Progenitor cell of endocrine pancreas (in vitro differentiated cells): Measurements from ENCODE around the gene ARHGAP10. TPM values are rescaled to one million over a fixed set of nuclear protein-coding genes. Genes with fewer than 3 reads are reported as not detected.
A peak's percentile ranks its signal among the peaks of the same experiment; 100 is the strongest.
"Not testable (repeated sequence)": the region's sequence is repeated elsewhere in the genome, so short reads cannot be mapped to it uniquely, and the experiment has no call there.

Experiments
- DNase-seq: peaks from one replicate; pipeline ENCODE4 v3.0.0; 2021; ENCODE audit warnings: low spot score; ENCODE audit not compliant: unreplicated experiment
- H3K27ac Mint-ChIP-seq: 2 replicates; pipeline ENCODE4 v1.8.0; 2021; ENCODE audit warnings: mild to moderate bottlenecking, moderate library complexity, mixed read lengths
- H3K27me3 Mint-ChIP-seq: 2 replicates; pipeline ENCODE4 v1.8.0; 2021; ENCODE audit warnings: mixed read lengths
- H3K36me3 Mint-ChIP-seq: 2 replicates; pipeline ENCODE4 v1.8.0; 2022; ENCODE audit warnings: mixed read lengths; ENCODE audit not compliant: insufficient read depth
- H3K4me1 Mint-ChIP-seq: 2 replicates; pipeline ENCODE4 v1.8.0; 2021; ENCODE audit warnings: low read depth, mixed read lengths
- H3K4me3 Mint-ChIP-seq: 2 replicates; pipeline ENCODE4 v1.8.0; 2021; ENCODE audit warnings: low read depth, mild to moderate bottlenecking, moderate library complexity, mixed read lengths
- H3K9me3 Mint-ChIP-seq: 2 replicates; pipeline ENCODE4 v1.8.0; 2021; ENCODE audit warnings: low read depth, mixed read lengths
- total RNA-seq: library from RNA; stranded (reverse); gene quantifications from 2 replicates; pipeline ENCODE4 v1.2.1, GENCODE V29; 2021
- TF ChIP-seq, protein P1 (sequence below): fragments of 200-600 bp; sonication (generic); IDR thresholded peaks from one replicate; pipeline ENCODE4 v1.5.0; 2021; ENCODE audit warnings: antibody characterized with exemption, mild to moderate bottlenecking; ENCODE audit not compliant: unreplicated experiment

ARHGAP10 gene
- total RNA-seq, 1 donor from 2014 or later: 11.0 TPM

DNA sequence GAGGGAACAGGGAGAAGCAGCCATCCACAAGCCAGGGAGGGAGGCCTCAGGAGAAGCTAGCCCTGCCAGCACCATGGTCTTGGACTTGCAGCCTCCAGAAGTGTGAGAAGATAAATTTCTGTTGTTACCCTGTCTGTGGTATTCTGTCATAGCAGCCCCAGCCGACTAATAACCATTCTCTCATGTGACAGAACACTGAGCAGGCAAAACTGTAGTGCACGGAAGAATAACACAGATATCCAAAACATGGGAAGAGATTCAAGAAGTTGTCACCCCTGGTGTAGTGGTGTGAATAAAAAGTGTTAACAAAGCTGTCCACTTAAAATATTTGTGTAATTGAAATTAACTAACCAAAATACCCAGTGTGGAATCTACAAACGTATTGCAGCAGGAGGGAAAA lies 265.0 kb downstream of the ARHGAP10 start:
- Mint-ChIP-seq H3K4me1 (no peaks in the 10 kb centered on the region), H3K9me3 (no peaks in the 10 kb centered on the region), H3K4me3 (no peak overlapping the region), H3K36me3 (peaks cover 6% of the 10 kb centered on the region), H3K27me3 (no peaks in the 10 kb centered on the region), H3K27ac (no peak overlapping the region)
- TF ChIP-seq, protein P1, sequence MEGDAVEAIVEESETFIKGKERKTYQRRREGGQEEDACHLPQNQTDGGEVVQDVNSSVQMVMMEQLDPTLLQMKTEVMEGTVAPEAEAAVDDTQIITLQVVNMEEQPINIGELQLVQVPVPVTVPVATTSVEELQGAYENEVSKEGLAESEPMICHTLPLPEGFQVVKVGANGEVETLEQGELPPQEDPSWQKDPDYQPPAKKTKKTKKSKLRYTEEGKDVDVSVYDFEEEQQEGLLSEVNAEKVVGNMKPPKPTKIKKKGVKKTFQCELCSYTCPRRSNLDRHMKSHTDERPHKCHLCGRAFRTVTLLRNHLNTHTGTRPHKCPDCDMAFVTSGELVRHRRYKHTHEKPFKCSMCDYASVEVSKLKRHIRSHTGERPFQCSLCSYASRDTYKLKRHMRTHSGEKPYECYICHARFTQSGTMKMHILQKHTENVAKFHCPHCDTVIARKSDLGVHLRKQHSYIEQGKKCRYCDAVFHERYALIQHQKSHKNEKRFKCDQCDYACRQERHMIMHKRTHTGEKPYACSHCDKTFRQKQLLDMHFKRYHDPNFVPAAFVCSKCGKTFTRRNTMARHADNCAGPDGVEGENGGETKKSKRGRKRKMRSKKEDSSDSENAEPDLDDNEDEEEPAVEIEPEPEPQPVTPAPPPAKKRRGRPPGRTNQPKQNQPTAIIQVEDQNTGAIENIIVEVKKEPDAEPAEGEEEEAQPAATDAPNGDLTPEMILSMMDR: no peak
- DNase-seq: no peak

DNA sequence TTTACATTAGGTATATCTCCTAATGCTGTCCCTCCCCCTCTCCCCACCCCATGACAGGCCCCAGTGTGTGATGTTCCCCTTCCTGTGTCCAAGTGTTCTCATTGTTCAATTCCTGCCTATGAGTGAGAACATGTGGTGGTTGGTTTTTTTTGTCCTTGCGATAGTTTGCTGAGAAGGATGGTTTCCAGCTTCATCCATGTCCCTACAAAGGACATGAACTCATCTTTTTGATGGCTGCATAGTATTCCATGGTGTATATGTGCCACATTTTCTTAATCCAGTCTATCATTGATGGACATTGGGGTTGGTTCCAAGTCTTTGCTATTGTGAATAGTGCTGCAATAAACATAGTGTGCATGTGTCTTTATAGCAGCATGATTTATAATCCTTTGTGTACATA lies 268.1 kb downstream of the ARHGAP10 start:
- H3K27ac Mint-ChIP-seq, H3K9me3 Mint-ChIP-seq, H3K4me1 Mint-ChIP-seq, H3K27me3 Mint-ChIP-seq, H3K4me3 Mint-ChIP-seq, H3K36me3 Mint-ChIP-seq, DNase-seq: not testable (repeated sequence)

DNA sequence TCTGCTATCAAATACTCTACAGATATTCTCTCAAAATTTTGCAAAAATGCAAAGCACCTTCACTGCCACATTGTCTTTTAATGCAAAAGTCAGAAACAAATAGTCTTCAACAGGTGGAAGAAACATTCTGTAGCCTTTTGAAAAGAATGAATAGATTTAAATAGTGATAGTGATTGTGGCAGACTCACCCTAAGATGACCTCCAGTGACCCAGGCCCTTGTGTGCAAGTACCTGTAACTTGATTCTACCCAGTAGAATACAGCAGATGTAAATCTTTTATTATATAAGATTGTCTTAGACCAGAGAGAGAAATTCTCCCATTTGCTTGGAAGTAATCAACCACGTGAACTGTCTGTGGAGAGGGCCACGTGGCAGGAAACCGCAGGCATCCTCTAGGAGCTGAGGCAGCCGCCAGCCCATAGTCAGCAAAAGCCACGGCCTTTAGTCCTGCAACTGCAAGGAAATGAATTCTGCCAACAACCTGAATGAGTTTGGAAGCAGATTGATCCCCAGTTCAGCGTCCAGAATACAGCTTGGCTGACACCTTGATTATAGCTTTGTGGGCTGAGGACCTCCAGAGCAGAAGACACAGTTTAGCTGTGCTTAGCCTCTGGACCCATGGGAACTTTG lies 272.5 kb downstream of the ARHGAP10 start:
- Mint-ChIP-seq H3K4me3 (no peak overlapping the region), H3K27ac (no peak overlapping the region), H3K27me3 (no peaks in the 10 kb centered on the region), H3K4me1 (peaks cover 1% of the 10 kb centered on the region), H3K36me3 (peaks cover 6% of the 10 kb centered on the region), H3K9me3 (no peaks in the 10 kb centered on the region)
- no peak for DNase-seq
- TF ChIP-seq, protein P1: no peak

DNA sequence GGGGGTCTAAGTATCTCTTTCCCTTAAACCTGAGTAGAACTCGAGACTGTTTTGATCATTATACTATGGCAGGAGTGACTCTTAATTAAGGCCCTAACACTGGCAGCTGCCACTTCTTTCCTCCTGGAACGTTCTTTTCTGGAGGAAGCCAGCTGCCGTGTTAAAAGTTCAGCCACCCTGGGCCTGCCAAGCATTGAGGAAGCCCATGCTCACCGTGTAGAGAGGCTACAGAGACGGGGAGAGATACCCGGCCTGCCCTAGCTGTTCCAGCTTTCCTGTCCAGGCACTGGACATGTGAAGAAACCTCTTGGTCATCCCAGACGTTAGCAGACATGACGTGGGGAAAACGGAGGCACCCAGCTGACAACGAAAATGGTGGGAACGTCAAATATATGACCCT lies 274.1 kb downstream of the ARHGAP10 start:
- Mint-ChIP-seq H3K27ac (no peak overlapping the region), H3K4me3 (no peak overlapping the region), H3K36me3 (peaks cover 2% of the 10 kb centered on the region), H3K4me1 (peaks cover 1% of the 10 kb centered on the region), H3K27me3 (no peaks in the 10 kb centered on the region), H3K9me3 (peaks cover 3% of the 10 kb centered on the region)
- TF ChIP-seq, protein P1: no peak
- DNase-seq: no peak

DNA sequence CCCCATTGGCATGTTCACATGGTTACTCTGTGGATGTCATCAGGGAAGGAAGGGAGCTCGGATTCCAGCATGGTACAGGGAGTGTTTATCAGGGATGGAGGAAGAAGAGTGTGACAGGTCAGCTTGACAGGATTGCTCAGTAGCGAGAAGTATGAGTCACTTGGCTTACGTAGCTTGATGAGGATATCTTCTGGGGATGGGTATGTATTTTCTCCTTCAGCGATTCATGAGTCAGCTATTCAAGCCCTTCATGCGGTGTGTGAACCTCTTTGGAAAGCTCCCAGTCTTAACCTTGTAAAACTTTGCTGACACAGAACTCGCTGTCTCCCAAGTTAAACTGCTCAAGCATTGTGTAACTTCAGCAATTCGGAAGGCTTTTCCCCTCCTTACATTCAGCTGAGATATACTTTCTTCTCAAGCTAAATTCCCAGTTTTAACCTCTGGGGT lies 275.4 kb downstream of the ARHGAP10 start:
- H3K4me1 Mint-ChIP-seq: peaks cover 1% of the 10 kb centered on the region
- DNase-seq: no peak
- TF ChIP-seq, protein P1: no peak
- peak overlapping the region; percentile 44 for H3K27ac Mint-ChIP-seq
- H3K4me3 Mint-ChIP-seq: no peak overlapping the region
- H3K27me3 Mint-ChIP-seq: no peaks in the 10 kb centered on the region
- H3K9me3 Mint-ChIP-seq: peaks cover 4% of the 10 kb centered on the region
- H3K36me3 Mint-ChIP-seq: no peaks in the 10 kb centered on the region

DNA sequence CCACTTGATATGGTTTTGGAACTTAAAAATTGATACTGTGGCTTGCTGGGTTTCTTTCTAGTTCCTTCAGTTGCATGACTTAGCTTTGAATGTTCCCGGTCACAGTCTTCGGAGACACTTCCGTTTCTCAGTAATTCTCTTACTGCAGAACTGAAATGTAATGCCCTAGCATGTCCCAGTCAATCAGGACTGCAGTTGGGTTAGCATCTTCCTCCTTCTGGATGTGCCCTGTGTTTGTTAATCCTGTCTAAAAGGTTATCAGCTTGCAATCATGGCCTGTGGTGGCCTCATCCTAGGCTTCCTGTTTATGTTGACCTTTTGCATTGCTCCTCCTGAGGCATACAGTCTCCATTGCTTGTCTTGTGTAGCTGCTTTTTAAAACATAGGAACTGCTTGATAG lies 275.9 kb downstream of the ARHGAP10 start:
- TF ChIP-seq, protein P1: no peak
- DNase-seq: no peak
- H3K36me3 Mint-ChIP-seq: no peaks in the 10 kb centered on the region
- no peak overlapping the region for H3K27ac Mint-ChIP-seq
- peaks cover 4% of the 10 kb centered on the region for H3K9me3 Mint-ChIP-seq
- H3K4me3 Mint-ChIP-seq: no peak overlapping the region
- peaks cover 1% of the 10 kb centered on the region for H3K4me1 Mint-ChIP-seq
- H3K27me3 Mint-ChIP-seq: no peaks in the 10 kb centered on the region
